ENCODE measurements around the gene H6PD.
A peak's percentile ranks its signal among the peaks of the same experiment; 100 is the strongest.

The H6PD gene

GRCh38 chr1:9302745-9303524, 68.4 kb downstream of the H6PD start:
- no peak for DNase-seq

GRCh38 chr1:9303916-9304315, 69.3 kb downstream of the H6PD start:
- DNase-seq: no peak

- no peak for DNase-seq
These were observed 70.6 kb downstream of the H6PD start for GRCh38 chr1:9305216-9305615.

GRCh38 chr1:9306006-9306405, 71.4 kb downstream of the H6PD start:
- DNase-seq: no peak

- no peak for DNase-seq
These were observed 72.7 kb downstream of the H6PD start for GRCh38 chr1:9307303-9307702.

GRCh38 chr1:9308236-9308785, 73.7 kb downstream of the H6PD start:
- DNase-seq: no peak

- DNase-seq: no peak
These were observed 74.5 kb downstream of the H6PD start for GRCh38 chr1:9309080-9309479.

- no peak for DNase-seq
These were observed 75.4 kb downstream of the H6PD start for GRCh38 chr1:9309991-9310390.

- no peak for DNase-seq
These were observed 76.5 kb downstream of the H6PD start for GRCh38 chr1:9311029-9311428.

- DNase-seq: no peak
These were observed 76.9 kb downstream of the H6PD start for GRCh38 chr1:9311479-9311878.

GRCh38 chr1:9312168-9312720, 77.7 kb downstream of the H6PD start:
- no peak for DNase-seq

- DNase-seq: no peak
These were observed 79.0 kb downstream of the H6PD start for GRCh38 chr1:9313576-9313975.

- DNase-seq: no peak
These were observed 79.5 kb downstream of the H6PD start for GRCh38 chr1:9314111-9314510.

- DNase-seq: no peak
These were observed 80.3 kb downstream of the H6PD start for GRCh38 chr1:9314711-9315379.

GRCh38 chr1:9315411-9316079, 81.0 kb downstream of the H6PD start:
- peak; percentile 86 for DNase-seq

- peak; percentile 76 for DNase-seq
These were observed 81.5 kb downstream of the H6PD start for GRCh38 chr1:9316080-9316444.

- no peak for DNase-seq
These were observed 81.9 kb downstream of the H6PD start for GRCh38 chr1:9316512-9316911.

GRCh38 chr1:9317072-9317471, 82.5 kb downstream of the H6PD start:
- no peak for DNase-seq

GRCh38 chr1:9317591-9318417, 83.2 kb downstream of the H6PD start:
- DNase-seq: no peak

- no peak for DNase-seq
These were observed 84.7 kb downstream of the H6PD start for GRCh38 chr1:9319208-9319788.

- no peak for DNase-seq
These were observed 85.4 kb downstream of the H6PD start for GRCh38 chr1:9319789-9320519.
